Upper lobe of left lung (tissue), 6 donors: ENCODE results near the gene ZNF674. TPM values are rescaled to one million over a fixed set of nuclear protein-coding genes. Genes with fewer than 3 reads are reported as not detected.
A peak's percentile ranks its signal among the peaks of the same experiment; 100 is the strongest.

Source experiments
- ATAC-seq, 2 donors: fragments of 200-7000 bp; cut with Tn5 transposase; one replicate each; pipeline ENCODE4 v1.9.1; 2022; ENCODE audit warnings: mild to moderate bottlenecking in 2 of 2, moderate library complexity in 2 of 2; ENCODE audit not compliant: low FRiP score in 2 of 2
- DNase-seq, 2 donors: peaks; one replicate each; pipeline ENCODE4 v3.0.0-alpha.2; 2019 to 2020
- H3K27ac ChIP-seq, 4 donors: fragments of 200-600 bp; sonication (generic); one replicate each; pipeline ENCODE4 v1.5.1; 2016 to 2019
- H3K27me3 ChIP-seq, 4 donors: fragments of 200-600 bp; sonication (generic); one replicate each; pipeline ENCODE4 v1.5.1; 2017 to 2019
- H3K36me3 ChIP-seq, 4 donors: fragments of 200-600 bp; sonication (generic); one replicate each; pipeline ENCODE4 v1.5.1; 2016 to 2019
- H3K4me1 ChIP-seq, 4 donors: fragments of 200-600 bp; sonication (generic); one replicate each; pipeline ENCODE4 v1.5.1; 2018 to 2019
- H3K4me3 ChIP-seq, 4 donors: fragments of 200-600 bp; sonication (generic); one replicate each; pipeline ENCODE4 v1.5.1; 2017 to 2019; ENCODE audit warnings: mild to moderate bottlenecking in 2 of 4, moderate library complexity in 1 of 4
- H3K9me3 ChIP-seq, 4 donors: fragments of 200-600 bp; sonication (generic); one replicate each; pipeline ENCODE4 v1.5.1; 2018 to 2019
- POLR2AphosphoS5 ChIP-seq, 2 donors: sonication (generic); formaldehyde crosslinking; IDR thresholded peaks; one replicate each; pipeline ENCODE4 v1.5.1; 2017; ENCODE audit warnings: antibody characterized with exemption in 2 of 2
- WGBS, 2 donors: methylation state at CpG; one replicate each; pipeline ENCODE4 v1.1.5; 2017 to 2018; 5-methylcytosine and 5-hydroxymethylcytosine counted together
- small RNA-seq, 4 donors: library from RNA; depleted of rRNA; stranded (forward); fragments of <200 nt; gene quantifications; one replicate each; pipeline ENCODE3, GENCODE V24; 2016
- total RNA-seq, 6 donors: library from RNA; depleted of rRNA in 4 of 6; stranded (reverse); fragments of >200 nt in 4 of 6; gene quantifications; one replicate each; pipeline versions ENCODE4 v1.1.0 to v1.2.1, GENCODE V29; 2016 to 2021
- TF ChIP-seq, protein P1 (sequence below), 6 experiments: fragments of 450-650 bp in 4 of 6; fragments of 200-600 bp in 2 of 6; sonication (generic) in 2 of 6; IDR thresholded peaks; one replicate each; pipeline ENCODE4 v1.5.1; 2016 to 2019; ENCODE audit warnings: antibody characterized with exemption in 6 of 6
- donor health status: DM: no; HTN: no; CAD: no; lungs with moderate emphysema.
- donor health status: DM: no; HTN: yes; CAD: no; lungs with severe emphysema.

The ZNF674 gene
- total RNA-seq, 6 donors from 2014 or later, result 3.0 to 11.5 (median 4.0) TPM

DNA sequence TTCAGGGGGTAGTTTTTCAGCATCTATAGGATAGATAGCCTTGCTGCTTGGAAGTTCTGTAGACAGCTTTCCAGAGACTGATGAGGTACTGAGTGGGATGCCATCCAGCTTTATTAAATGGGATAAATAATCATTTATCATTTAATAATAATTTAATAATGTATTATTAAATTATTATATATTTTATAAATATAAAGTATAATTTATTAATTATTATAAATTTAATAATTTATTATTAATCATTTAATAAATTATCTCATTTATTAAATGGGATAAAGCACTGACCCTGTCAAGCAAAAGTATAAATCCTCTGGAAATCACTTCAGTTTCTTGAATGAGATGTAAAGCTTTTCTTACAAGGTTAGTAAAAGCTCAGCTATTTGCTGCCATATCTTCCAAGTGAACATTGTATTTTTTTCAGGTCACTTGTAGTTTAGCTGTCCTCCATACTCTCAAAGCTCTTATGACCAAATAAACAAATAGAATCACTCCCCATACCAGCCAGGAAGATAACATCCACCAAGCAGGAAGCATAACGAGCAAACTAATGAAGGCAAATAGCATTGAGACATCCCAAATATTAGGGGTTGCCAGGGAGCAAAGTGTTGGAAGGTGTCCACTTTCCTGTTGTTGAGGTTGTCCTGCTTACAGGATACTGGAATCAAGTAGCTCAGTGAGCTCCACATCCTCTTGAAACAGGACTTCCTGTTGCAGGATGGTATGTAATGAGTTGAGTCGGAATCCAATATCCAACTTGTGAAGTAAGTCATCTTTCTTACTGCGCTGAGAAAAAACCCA lies 88.9 kb downstream of the ZNF674 start:
- ATAC-seq (peak in 1 of 2 donors; percentile 62), DNase-seq (no peak)
- peaks cover 0 to 3% (median 0%) of the 10 kb centered on the region in 4 donors for H3K4me1 ChIP-seq
- peaks cover 0 to 7% (median 0%) of the 10 kb centered on the region in 4 donors for H3K36me3 ChIP-seq
- TF ChIP-seq, protein P1, sequence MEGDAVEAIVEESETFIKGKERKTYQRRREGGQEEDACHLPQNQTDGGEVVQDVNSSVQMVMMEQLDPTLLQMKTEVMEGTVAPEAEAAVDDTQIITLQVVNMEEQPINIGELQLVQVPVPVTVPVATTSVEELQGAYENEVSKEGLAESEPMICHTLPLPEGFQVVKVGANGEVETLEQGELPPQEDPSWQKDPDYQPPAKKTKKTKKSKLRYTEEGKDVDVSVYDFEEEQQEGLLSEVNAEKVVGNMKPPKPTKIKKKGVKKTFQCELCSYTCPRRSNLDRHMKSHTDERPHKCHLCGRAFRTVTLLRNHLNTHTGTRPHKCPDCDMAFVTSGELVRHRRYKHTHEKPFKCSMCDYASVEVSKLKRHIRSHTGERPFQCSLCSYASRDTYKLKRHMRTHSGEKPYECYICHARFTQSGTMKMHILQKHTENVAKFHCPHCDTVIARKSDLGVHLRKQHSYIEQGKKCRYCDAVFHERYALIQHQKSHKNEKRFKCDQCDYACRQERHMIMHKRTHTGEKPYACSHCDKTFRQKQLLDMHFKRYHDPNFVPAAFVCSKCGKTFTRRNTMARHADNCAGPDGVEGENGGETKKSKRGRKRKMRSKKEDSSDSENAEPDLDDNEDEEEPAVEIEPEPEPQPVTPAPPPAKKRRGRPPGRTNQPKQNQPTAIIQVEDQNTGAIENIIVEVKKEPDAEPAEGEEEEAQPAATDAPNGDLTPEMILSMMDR (IDR thresholded peaks at IDR 0.05), result no peak
- TF ChIP-seq POLR2AphosphoS5 (IDR thresholded peaks at IDR 0.05), result peak in 1 of 2 donors; percentile 70
- H3K27me3 ChIP-seq, result no peaks in the 10 kb centered on the region
- H3K27ac ChIP-seq, result peak overlapping the region in 1 of 4 donors; percentile 36
- no peaks in the 10 kb centered on the region for H3K9me3 ChIP-seq
- 42 to 49% methylated on average over 3 of the region's 3 CpGs for WGBS, 2 donors
- no peak overlapping the region for H3K4me3 ChIP-seq

Small RNA genes lying within 50 kb of the gene (small RNA-seq; reads per million reads assigned to genes)
- gene RF00017, result 0 reads per million in 4 donors
- gene RNU6-50P, result 0 reads per million in 4 donors

Other genes starting within 250 kb of the ZNF674 start
- 10 to 100 TPM in 2 of 6 donors, 1 to 10 TPM in 4; 5.3 to 14.7 (median 9.1) TPM for gene CHST7, start 28.3 kb upstream of the ZNF674 start, total RNA-seq
- gene SLC9A7, start 213.7 kb upstream of the ZNF674 start, total RNA-seq, result 1 to 10 TPM; 4.6 to 9.0 (median 6.4) TPM